ENCODE measurements around the gene RPTOR.

The RPTOR gene

DNA sequence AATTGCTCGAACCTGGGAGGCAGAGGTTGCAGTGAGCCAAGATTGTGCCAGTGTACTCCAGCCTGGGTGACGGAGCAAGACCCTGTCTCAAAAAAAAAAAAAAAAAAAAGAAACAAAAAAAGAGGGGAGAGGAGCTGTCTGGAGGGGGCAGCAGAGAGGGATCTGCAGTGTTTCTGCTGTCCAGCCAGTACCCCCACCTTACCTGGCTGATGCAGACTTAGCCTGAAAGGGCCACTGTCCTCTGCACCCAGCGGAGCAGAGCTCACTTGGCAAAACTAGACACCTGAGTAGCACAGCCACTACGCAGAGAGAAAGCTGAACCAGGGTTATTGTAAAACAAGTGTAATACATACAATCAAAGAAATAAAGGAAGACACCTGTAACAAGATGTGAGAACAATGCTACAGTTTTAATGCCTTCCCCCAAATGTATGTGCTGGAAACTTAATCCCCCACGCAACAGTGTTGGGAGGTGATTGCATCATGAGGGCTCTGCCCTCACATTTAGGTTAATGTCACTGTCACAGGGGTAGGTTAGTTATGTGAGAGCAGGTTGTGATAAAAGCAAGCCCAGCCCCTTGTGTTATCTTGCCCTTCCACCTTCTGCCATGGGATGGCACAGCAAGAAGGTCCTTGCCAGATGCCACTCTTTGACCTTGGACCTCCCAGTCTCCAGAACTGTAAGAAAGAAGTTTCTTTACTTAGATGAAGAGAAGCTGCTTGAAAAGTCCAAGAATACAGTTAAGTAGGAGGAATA lies 211.2 kb downstream of the RPTOR start:
- TF ChIP-seq, protein P1, sequence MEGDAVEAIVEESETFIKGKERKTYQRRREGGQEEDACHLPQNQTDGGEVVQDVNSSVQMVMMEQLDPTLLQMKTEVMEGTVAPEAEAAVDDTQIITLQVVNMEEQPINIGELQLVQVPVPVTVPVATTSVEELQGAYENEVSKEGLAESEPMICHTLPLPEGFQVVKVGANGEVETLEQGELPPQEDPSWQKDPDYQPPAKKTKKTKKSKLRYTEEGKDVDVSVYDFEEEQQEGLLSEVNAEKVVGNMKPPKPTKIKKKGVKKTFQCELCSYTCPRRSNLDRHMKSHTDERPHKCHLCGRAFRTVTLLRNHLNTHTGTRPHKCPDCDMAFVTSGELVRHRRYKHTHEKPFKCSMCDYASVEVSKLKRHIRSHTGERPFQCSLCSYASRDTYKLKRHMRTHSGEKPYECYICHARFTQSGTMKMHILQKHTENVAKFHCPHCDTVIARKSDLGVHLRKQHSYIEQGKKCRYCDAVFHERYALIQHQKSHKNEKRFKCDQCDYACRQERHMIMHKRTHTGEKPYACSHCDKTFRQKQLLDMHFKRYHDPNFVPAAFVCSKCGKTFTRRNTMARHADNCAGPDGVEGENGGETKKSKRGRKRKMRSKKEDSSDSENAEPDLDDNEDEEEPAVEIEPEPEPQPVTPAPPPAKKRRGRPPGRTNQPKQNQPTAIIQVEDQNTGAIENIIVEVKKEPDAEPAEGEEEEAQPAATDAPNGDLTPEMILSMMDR (IDR thresholded peaks at IDR 0.05; ENCODE audit: extremely low read depth, missing control alignments), result no peak
- no peak for DNase-seq (ENCODE audit: low spot score)

DNA sequence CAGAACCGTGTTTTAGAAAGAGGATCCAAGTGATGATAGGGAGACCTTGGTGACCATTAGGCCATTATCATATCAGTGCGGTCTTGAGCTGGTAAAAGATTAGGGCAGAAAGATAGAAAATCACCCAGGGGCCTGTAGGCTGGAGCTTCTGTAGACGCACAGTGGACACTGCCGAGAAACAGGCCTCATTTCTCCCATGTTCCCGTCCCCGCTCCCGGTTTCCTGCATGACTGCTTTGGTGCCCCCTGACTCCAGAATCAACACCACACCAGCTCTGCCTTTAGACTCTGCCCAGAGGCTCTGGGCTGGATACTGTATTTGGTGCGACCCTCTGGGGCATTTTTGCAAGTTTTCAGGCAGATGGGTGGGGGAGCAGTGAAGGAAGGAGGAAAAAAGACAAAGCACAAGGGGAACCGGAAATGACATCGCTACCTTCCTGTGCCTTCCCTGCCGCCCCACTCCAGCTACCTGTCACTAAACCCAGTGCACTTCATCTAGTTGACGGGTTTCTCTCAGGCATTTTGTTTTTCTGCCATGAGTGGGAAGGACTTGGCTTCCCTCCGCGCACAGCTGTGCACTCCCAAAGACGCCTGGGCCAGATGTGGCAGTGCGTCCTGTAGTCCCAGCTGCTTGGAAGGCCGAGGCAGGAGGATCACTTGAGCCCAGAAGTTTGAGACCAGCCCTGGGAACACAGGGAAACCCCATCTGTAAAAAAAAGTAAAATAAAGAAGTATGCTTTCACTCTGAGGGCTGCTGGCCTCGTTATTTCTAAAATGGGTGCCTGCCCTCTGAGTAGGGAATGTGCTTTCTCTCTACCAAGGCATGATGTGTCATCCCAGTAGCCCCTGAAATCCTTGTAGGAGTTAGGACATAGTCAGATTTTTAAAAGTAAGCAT lies 214.1 kb downstream of the RPTOR start:
- DNase-seq (ENCODE audit: low spot score), result no peak
- TF ChIP-seq, protein P1 (IDR thresholded peaks at IDR 0.05; ENCODE audit: extremely low read depth, missing control alignments), result no peak

- TF ChIP-seq, protein P1 (IDR thresholded peaks at IDR 0.05; ENCODE audit: extremely low read depth, missing control alignments), result no peak
- no peak for DNase-seq (ENCODE audit: low spot score)
Measured at GRCh38 chr17:80759377-80759673, 214.7 kb downstream of the RPTOR start.

DNA sequence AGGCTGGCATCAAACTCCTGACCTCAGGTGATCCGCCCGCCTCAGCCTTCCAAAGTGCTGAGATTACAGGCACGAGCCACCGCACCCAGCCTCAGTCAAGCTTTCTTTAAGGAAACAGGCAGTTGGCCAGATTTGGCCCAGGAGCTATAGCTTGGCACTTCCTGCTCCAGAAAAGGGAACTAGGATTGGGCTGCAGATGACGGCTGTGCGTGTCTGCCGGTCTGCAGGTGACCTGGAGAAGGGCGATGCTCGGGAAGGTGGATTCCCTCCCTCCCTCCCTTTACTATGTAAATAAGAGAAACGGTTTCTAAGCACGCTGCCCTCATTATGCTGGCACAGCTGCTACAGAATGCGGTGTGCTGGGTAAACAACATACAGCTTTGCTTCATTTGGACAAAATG lies 215.9 kb downstream of the RPTOR start:
- TF ChIP-seq, protein P1 (IDR thresholded peaks at IDR 0.05; ENCODE audit: extremely low read depth, missing control alignments), result no peak
- DNase-seq (ENCODE audit: low spot score), result no peak

DNA sequence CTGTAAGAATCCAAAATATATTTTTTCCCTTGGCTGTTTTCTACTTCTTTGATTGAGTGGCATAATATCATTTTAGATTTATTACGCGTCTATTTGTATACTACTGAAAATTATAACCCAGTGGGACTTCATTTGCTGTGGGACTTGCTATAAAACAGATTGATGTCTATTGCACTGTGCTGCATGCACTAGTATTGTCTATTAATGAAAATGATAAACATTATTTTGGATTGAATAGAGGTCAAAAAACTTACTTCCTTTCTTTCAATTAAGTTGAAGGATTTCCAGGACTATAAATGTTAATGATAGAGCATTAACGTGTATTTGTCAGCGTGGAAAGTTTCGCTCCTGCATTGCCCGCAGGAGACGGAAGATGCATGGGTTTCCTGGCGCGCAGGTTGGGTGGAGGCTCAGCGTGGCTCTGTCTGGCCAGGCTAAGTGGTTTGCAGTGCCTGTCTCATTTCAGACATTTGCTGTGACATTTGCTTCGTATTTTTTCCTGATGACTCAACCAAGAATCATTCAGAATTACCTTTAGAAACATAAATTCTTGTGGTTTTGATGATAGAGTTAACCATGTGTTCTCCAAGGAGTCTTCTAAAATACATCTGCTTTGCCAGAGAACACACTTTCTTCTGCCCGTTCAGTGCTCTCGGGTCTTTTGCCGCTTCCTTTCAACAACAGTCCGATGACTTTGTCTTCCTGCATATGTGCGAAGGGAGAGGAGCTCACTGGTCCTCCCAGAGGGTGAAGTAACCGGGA lies 216.7 kb downstream of the RPTOR start:
- TF ChIP-seq, protein P1 (IDR thresholded peaks at IDR 0.05; ENCODE audit: extremely low read depth, missing control alignments), result no peak
- no peak for DNase-seq (ENCODE audit: low spot score)

DNA sequence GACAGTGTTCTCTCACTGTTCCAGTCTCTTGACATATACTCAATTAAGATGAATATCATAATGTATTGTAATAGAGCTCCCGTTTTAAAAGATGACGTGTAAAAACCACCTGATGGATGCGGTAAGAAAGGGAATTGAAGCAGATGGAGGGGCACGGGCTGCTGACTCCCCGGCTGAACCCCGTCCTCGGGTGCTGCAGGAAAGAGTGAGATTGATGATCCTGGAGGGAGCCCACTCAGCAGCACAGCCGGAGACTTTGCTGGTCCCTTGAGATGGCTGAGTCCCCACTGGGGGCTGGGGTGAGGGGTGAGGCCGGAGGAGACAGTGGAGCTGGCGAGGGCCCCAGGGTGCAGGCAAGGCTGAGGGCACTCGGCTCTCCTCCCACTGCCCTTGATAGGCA lies 217.4 kb downstream of the RPTOR start:
- TF ChIP-seq, protein P1 (IDR thresholded peaks at IDR 0.05; ENCODE audit: extremely low read depth, missing control alignments), result no peak
- no peak for DNase-seq (ENCODE audit: low spot score)

All from GM20000 (cell line).